ENCODE data around the gene LBR. TPM values are rescaled to one million over a fixed set of nuclear protein-coding genes. Genes with fewer than 3 reads are reported as not detected.

Gene LBR
- total RNA-seq, 1 donor from 2014 or later, result 37.1 TPM

DNA sequence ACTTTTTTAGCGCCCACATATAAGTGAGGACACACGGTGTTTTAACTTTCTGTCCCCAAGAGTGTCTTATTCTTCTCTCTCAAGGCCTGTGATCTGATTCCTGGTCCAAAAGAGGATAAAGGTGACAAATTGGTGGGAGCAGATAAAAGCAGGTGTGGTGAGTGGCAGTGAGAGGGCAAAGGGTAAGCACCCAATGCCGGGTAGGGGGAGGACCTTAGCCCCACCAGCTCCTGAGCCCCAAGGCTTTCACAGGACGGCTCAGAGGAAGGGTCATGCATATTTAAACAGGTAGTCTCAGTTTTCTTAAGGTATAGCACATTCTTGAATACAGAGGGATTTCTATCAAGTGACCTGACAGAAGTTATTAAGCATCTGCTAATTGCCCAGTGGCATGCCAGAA, 19.6 kb downstream of the LBR start:
- H3K36me3 ChIP-seq (ENCODE audit: control insufficient read depth, insufficient read depth, low read length), result no peaks in the 10 kb centered on the region
- no peak for TF ChIP-seq CTCF (IDR thresholded peaks at IDR 0.05; ENCODE audit: insufficient read depth, low read length, poor library complexity, severe bottlenecking)

DNA sequence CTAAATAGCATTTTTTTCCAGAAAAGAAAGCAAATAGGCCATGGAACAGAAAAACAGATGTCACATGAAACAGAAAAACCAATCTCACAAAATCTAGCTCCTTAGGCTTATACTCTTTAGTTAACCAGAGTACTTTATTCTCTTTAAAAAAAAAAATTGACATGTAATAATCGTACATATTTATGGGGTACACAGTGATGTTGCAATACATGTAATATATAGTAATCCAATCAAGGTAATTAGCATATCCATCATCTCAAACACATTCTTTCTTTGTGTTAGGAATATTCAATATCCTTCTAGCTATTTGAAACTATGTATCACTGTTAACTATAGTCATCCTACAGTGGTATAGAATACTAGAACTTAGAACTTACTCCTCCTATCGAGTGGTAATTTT, 20.1 kb downstream of the LBR start:
- TF ChIP-seq CTCF (IDR thresholded peaks at IDR 0.05; ENCODE audit: insufficient read depth, low read length, poor library complexity, severe bottlenecking), result no peak
- Histone ChIP-seq H3K27me3 (ENCODE audit: control insufficient read depth, insufficient read depth, low read length) (no peaks in the 10 kb centered on the region), H3K36me3 (ENCODE audit: control insufficient read depth, insufficient read depth, low read length) (no peaks in the 10 kb centered on the region), H3K4me3 (ENCODE audit: low read depth, low read length) (no peak overlapping the region)
- DNase-seq (ENCODE audit: low read depth), result no peak

More for the DNA sequence above, 19.6 kb downstream of the LBR start:
- no peaks in the 10 kb centered on the region for H3K27me3 ChIP-seq (ENCODE audit: control insufficient read depth, insufficient read depth, low read length)
- no peak for DNase-seq (ENCODE audit: low read depth)
- H3K4me3 ChIP-seq (ENCODE audit: low read depth, low read length), result no peak overlapping the region

DNA sequence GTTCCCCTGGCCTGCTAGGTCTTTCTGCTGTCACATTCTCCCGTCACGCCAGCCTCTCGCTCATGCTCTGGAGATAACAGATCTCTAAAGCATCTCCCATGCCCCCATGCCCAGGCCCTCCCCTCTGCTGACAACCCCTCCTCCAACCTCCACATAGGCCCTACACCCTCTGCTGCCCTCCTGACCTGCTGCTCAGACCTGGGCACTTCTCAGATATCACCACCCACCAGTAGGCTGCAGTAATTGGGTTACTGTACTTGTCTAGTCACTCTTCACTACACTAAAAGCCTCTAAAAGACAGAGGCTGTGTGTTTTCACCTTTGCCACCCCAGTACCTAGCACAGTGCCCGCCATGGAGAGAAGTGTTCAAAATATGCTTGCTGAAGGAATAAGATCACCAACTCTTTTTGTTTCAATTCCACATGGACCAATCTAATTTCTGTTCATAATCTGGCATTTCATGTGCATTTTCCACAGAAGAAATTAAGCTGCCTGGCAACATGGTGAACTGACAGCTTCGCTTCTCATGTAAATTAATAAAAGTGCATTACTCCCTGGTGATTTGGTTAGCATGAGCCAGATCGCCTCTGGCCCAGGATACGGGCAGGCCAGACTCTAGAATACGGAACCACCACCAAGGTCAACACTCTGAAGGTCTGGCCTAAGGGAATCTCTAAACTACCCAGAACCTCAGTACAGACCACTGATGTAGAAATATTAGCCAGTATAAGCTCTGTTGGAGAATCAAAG, 20.7 kb downstream of the LBR start:
- no peaks in the 10 kb centered on the region for H3K36me3 ChIP-seq (ENCODE audit: control insufficient read depth, insufficient read depth, low read length)
- H3K4me3 ChIP-seq (ENCODE audit: low read depth, low read length), result no peak overlapping the region
- no peak for DNase-seq (ENCODE audit: low read depth)
- no peak for TF ChIP-seq CTCF (IDR thresholded peaks at IDR 0.05; ENCODE audit: insufficient read depth, low read length, poor library complexity, severe bottlenecking)
- H3K27me3 ChIP-seq (ENCODE audit: control insufficient read depth, insufficient read depth, low read length), result no peaks in the 10 kb centered on the region

DNA sequence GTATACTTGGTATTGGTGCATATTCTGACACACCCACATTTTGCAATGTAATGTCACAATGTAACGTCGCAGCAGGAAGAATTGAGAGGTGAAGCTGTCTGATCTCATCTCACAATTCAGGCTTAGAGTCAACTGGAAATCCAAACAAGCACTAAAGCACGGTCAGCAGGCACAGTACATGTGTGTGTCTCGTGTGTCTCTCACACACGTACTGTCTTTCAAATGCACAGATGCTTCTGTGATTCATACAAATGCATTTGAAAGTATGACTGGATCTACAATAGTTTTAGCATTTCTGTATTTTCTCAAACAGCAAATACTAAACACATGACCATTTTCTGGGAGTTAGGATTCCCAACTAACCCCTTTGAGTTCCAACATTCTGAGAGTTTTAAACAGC, 26.9 kb downstream of the LBR start:
- TF ChIP-seq CTCF (IDR thresholded peaks at IDR 0.05; ENCODE audit: insufficient read depth, low read length, poor library complexity, severe bottlenecking), result no peak
- Histone ChIP-seq H3K4me3 (ENCODE audit: low read depth, low read length) (no peak overlapping the region), H3K27me3 (ENCODE audit: control insufficient read depth, insufficient read depth, low read length) (no peaks in the 10 kb centered on the region), H3K36me3 (ENCODE audit: control insufficient read depth, insufficient read depth, low read length) (peaks cover 1% of the 10 kb centered on the region)
- no peak for DNase-seq (ENCODE audit: low read depth)

DNA sequence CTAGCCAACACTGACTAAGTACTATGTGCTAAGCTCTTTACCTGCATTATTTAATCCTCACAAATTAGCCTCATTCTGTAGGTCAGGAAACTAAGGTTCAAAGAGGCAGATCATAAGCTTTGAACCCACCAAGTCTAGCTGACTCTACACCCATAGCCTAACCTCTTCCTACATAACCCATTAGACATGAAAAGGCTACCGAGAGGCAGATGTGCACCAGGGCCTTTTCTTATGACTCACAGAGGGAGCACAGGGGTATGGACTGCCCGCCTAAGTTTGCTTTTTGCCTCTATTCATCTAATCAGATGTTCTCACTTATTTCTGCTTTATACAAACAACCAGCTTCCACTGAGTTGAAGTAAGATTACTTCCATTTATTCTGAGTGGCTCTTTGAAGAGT, 31.5 kb downstream of the LBR start:
- TF ChIP-seq CTCF (IDR thresholded peaks at IDR 0.05; ENCODE audit: insufficient read depth, low read length, poor library complexity, severe bottlenecking), result no peak
- DNase-seq (ENCODE audit: low read depth), result no peak
- Histone ChIP-seq H3K27me3 (ENCODE audit: control insufficient read depth, insufficient read depth, low read length) (no peaks in the 10 kb centered on the region), H3K4me3 (ENCODE audit: low read depth, low read length) (no peak overlapping the region), H3K36me3 (ENCODE audit: control insufficient read depth, insufficient read depth, low read length) (peaks cover 1% of the 10 kb centered on the region)

DNA sequence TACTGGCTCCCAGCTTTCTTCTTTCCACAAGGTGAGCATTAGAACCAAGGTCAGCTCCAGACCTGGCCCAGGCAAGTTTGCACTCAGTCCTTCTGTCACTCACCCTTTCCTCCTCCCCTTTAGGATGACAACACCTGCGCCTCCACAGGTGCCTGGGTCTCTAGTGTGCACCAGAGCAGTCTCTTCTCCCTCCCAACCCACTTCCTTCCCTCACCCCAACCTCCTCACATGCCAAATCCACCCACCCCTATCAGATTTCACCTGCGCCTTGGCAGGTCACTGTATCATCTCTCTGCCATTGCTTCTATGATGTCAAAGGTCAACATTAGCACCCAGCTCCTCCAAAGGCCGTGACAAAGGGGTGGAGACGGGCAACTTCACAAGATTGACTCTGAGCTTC, 38.0 kb downstream of the LBR start:
- Histone ChIP-seq H3K4me3 (ENCODE audit: low read depth, low read length) (no peak overlapping the region), H3K27me3 (ENCODE audit: control insufficient read depth, insufficient read depth, low read length) (no peaks in the 10 kb centered on the region), H3K36me3 (ENCODE audit: control insufficient read depth, insufficient read depth, low read length) (no peaks in the 10 kb centered on the region)
- no peak for TF ChIP-seq CTCF (IDR thresholded peaks at IDR 0.05; ENCODE audit: insufficient read depth, low read length, poor library complexity, severe bottlenecking)
- no peak for DNase-seq (ENCODE audit: low read depth)
